Measurements from ENCODE around the gene FGGY.
"Not testable (repeated sequence)": the region's sequence is repeated elsewhere in the genome, so short reads cannot be mapped to it uniquely, and the experiment has no call there.

FGGY gene

DNA sequence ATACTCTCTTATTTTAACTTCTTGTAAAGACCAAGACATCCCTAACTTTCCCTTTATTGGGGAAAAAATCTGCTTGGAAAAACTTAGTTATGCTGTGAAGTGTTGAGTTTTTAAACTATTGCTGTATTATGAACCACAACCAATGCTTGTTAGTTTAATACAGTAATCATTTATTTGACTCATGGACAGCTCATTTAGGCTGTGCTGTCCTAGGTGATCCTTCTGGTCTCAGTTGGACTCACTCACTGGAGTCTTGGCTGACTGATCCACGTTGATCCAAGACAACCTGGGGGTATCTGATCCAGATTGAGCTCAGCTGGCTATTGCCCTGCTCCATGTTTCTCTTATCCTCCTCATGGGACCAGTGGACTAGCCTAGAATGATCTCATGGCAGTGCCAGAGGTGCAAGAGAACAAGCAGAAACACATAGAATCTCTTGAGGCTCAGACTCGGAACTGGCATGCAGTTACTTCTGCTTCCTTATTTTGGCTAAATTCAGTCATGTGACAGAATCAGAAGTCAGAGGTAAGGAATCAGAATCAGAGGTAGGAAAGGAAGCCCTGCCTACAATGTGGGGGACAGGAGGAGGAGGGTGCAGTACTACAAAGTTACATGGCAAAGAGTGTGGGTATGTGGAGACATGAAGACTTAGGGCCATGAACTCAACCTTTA, 156.5 kb downstream of the FGGY start:
- no peak for DNase-seq

- no peak for DNase-seq
Measured at GRCh38 chr1:59455206-59455605, 158.3 kb downstream of the FGGY start.

DNA sequence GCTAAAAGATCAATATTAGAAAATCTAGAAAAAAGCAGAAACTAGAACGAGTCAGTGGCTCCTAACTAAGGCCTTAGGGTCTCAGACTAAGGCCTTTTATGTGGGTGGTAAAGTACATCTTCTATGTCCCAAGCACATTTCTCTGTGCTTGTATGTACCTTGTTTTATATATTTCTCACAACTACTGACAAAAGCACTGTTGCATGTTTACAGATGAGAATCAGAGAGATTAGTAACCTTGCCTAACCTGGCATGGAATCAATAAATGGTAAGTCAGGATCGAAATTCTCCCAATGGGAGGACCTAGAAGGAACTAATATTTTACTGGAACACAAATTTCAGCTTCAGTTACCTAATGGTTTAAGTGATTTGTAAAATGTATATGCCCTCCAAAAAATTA, 160.9 kb downstream of the FGGY start:
- no peak for DNase-seq

DNA sequence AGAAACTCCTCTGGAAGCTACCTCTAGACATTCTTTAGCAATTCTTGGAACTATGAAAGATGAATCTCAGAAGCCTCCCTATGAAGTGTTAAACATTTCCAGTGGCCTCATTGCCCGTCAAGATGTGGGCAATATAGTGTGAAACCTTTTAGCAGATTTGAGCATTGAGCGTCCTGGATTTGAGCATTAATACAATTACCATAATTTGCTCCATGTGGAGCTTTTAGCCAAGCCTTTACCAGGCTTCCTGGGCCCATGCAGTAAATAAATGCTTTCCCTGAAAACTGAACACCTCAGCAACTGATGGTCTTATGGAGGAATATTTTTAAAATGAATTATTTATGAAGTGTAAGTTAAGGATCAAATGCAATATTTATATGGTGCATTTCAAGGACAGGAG, 162.0 kb downstream of the FGGY start:
- DNase-seq, result no peak

DNA sequence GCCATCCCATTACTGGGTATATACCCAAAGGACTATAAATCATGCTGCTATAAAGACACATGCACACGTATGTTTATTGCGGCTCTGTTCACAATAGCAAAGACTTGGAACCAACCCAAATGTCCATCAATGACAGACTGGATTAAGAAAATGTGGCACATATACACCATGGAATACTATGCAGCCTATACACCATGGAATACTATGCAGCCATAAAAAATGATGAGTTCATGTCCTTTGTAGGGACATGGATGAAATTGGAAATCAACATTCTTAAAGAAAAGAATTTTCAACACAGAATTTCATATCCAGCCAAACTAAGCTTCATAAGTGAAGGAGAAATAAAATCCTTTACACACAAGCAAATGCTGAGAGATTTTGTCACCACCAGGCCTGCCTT, 166.0 kb downstream of the FGGY start:
- DNase-seq, result not testable (repeated sequence)

DNA sequence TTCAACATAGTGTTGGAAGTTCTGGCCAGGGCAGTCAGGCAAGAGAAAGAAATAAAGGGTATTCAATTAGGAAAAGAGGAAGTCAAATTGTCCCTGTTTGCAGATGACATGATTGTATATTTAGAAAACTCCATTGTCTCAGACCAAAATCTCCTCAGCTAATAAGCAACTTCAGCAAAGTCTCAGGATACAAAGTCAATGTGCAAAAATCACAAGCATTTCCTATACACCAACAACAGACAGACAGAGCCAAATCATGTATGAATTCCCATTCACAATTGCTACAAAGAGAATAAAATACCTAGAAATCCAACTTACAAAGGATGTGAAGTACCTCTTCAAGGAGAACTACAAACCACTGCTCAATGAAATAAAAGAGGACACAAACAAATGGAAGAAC, 168.6 kb downstream of the FGGY start:
- not testable (repeated sequence) for DNase-seq

DNA sequence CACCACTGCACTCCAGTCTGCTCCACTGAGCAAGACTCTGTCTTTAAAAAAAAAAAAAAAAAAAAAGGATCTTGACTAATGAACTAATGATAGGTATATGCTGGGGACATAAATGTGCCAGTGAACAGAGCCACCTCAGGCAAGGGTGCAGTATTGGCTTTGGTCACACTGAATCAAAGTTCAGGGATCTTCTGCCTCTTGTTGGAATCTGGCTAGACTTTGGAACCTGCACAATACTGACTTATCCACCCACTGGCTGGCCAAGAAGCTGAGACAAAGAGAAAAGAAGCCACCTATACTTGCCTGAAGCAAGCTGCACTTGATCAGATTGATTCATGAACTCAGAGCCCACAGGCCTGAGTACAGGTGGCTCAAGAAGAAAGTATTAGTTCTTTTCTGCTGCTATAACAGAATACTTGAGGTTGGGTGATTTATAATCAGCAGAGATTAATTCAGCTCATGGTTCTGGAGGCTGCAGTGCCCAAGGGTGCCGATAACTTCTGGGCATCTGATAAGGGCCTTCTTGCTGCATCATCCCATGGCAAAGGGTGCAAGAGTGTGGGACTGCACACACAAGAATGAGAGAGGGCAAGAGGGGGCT, 172.0 kb downstream of the FGGY start:
- DNase-seq, result no peak

- not testable (repeated sequence) for DNase-seq
Measured at GRCh38 chr1:59471991-59472570, 175.2 kb downstream of the FGGY start.

- no peak for DNase-seq
Measured at GRCh38 chr1:59473831-59474230, 176.9 kb downstream of the FGGY start.

- no peak for DNase-seq
Measured at GRCh38 chr1:59474496-59474895, 177.6 kb downstream of the FGGY start.

GRCh38 chr1:59475737-59476136, 178.8 kb downstream of the FGGY start:
- no peak for DNase-seq

DNA sequence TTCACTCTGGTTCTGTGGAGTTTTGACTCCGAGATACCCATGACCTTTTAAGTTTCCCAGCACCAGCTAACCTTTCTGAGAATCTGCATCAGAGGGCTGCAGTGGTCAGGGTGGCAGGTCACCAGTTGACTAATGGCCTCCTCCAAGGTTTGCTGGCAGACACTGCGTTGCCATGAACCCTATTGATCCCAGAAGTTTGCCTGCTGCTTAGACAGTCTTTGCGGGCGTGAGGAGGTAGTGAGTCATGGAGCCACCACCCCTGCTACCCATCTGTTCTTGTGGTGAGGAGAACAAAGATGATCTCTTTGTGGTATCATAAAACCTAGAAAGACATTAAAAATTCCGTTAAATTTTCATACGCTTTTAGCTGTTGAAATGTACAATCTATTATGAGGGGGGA, 180.4 kb downstream of the FGGY start:
- no peak for DNase-seq

GRCh38 chr1:59477867-59478266, 181.0 kb downstream of the FGGY start:
- no peak for DNase-seq

- DNase-seq, result no peak
Measured at GRCh38 chr1:59478822-59479221, 181.9 kb downstream of the FGGY start.

- no peak for DNase-seq
Measured at GRCh38 chr1:59480188-59480888, 183.4 kb downstream of the FGGY start.

- no peak for DNase-seq
Measured at GRCh38 chr1:59481881-59482505, 185.1 kb downstream of the FGGY start.

DNA sequence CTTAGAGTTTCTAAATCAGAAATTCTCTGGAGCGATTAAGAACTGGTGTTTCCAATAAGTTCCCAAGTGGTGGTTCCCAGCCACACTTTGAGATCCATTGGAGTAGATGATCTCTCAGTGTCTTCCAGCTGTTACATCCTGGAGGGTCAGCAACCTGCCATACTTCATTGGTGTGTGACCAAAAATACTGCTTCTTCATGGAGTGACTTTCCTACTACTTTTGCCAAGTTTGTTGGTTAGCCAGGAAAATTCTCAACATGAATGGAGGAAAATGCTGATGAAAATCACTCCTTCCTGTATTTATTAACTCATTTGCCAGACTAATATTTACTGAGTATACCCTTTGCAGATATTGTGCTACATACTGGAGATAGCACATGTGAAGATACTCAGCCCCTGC, 186.1 kb downstream of the FGGY start:
- no peak for DNase-seq

DNA sequence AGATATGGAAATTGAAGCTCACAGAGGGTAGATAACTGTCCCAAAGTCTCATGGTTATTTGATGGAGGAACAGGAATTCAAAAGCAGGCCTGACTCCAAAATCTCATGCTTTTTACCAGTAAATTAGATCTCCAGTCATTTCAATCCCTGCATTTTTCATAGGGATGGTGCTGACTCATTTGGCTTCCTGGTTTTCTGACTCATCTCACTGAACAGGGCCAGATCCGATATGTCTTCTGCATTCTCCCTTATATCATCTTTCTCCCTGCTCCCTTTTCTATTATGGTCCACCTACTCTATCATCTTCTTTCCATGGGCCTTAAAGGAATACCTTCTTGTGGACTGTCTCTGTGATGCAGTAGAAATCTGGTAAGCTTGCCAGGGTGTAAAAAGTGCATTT, 187.2 kb downstream of the FGGY start:
- DNase-seq, result no peak

DNA sequence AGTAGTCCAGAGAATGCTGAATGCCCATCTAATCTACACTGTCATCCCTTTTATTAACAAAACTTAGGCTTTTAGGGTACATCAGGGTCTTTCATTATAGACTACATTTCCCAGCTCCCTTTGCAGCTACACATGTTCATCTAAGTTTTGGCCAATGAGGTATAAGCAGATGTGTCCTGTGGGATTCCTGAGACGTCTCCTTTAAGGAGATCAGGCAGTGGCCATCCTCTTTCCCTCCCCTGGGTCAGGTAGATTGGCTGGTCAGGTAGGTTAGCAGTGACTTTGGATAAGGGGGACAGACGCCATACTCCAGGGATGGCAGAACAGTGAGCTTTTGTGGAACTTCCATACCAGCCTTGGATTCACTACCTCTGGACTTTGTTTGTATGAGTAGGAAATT, 188.3 kb downstream of the FGGY start:
- DNase-seq, result no peak

GRCh38 chr1:59485949-59486348, 189.1 kb downstream of the FGGY start:
- no peak for DNase-seq

DNA sequence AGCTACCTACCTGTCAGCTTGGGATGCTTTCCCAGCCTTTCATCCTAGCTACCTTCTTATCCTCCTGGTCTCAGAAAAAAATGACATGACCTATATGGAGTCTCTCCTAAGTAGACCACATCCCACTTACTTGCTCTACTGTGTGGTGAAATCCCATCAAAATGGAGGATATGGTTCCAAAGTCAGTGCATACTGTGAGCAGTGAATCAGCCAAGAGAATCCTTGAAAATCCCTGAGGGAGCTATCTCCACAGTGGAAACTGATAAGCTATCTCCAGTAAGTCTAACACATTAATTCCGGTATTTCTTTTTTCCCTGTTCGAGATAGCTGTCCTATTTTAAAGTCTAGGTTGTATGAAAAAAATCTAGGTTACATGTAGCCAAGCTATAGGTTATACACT, 189.7 kb downstream of the FGGY start:
- no peak for DNase-seq

DNA sequence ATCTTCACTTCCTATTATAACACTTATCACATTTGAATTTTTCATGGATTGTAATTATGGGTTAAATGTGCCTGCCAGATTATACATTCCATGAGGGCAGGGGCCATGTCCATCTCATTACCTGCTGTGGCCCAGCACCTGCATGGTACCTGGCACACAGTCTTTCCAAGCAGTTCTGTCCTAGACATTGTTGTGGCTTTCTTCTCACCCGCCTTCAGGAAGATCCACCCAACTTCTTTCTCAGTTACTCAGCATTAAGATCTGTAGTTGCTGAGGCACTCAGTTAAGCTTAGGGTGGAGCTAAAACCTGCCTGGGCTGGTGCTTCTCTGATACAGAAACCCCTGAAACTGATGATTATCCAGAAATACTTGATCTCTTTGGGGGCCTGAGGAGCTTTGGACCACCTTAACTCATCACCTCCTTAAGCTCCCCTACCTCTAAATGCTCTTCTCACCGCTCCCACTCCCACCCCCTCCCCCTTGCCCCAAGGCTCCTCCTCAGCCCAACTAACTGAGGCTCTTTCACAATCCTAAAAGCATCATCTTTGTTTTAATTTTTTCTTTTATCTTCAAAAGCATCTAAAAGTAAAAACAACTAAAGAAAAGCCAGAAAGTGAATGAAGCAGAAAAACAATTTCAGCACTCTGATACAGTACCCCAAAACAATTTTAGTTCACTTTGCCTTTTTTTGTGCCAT, 190.6 kb downstream of the FGGY start:
- no peak for DNase-seq

GRCh38 chr1:59492500-59492899, 195.6 kb downstream of the FGGY start:
- no peak for DNase-seq
